NCI-H2171 treated with DMSO at 0.1 percent for 48 hours (cell line): ENCODE data around the gene GAB3.
"Not testable (repeated sequence)": the region's sequence is repeated elsewhere in the genome, so short reads cannot be mapped to it uniquely, and the experiment has no call there.

Source experiments
- DNase-seq: peaks from one replicate; lab custom pipeline; 2025; lab: John Stamatoyannopoulos, UW

Gene GAB3

GRCh38 chrX:154655786-154656185 lies 95.1 kb downstream of the GAB3 start:
- DNase-seq = no peak

- DNase-seq = no peak
These were observed 95.5 kb downstream of the GAB3 start for GRCh38 chrX:154655346-154655745.

GRCh38 chrX:154654925-154655324 lies 96.0 kb downstream of the GAB3 start:
- no peak for DNase-seq

GRCh38 chrX:154654372-154654771 lies 96.5 kb downstream of the GAB3 start:
- no peak for DNase-seq

GRCh38 chrX:154653413-154653812 lies 97.5 kb downstream of the GAB3 start, which contains the start of gene CTAG2:
TSS of gene CTAG2 (minus strand) at chrX:154653579. CDS start at chrX:154653515, 64 bp downstream.
- not testable (repeated sequence) for DNase-seq

- DNase-seq = no peak
These were observed 97.9 kb downstream of the GAB3 start for GRCh38 chrX:154653048-154653401.

GRCh38 chrX:154652311-154653047 lies 98.4 kb downstream of the GAB3 start:
- no peak for DNase-seq

- no peak for DNase-seq
These were observed 100.7 kb downstream of the GAB3 start for GRCh38 chrX:154650221-154650510.

GRCh38 chrX:154649503-154650220 lies 101.2 kb downstream of the GAB3 start:
- no peak for DNase-seq

GRCh38 chrX:154648931-154649330 lies 101.9 kb downstream of the GAB3 start:
- DNase-seq = peak; percentile 46

GRCh38 chrX:154645745-154646378 lies 105.0 kb downstream of the GAB3 start:
- not testable (repeated sequence) for DNase-seq

- DNase-seq = not testable (repeated sequence)
These were observed 107.2 kb downstream of the GAB3 start for GRCh38 chrX:154643708-154644107.

- DNase-seq = not testable (repeated sequence)
These were observed 109.1 kb downstream of the GAB3 start for GRCh38 chrX:154641740-154642139.

GRCh38 chrX:154633661-154634060 lies 117.2 kb downstream of the GAB3 start:
- not testable (repeated sequence) for DNase-seq

GRCh38 chrX:154630949-154631348 lies 119.9 kb downstream of the GAB3 start:
- DNase-seq = not testable (repeated sequence)

- DNase-seq = not testable (repeated sequence)
These were observed 121.9 kb downstream of the GAB3 start for GRCh38 chrX:154628960-154629359.
